BE2C (cell line): ENCODE measurements around the gene AGAP3.

Experiments used
- DNase-seq: peaks from one replicate; pipeline ENCODE4 v3.0.0-alpha.2; 2020
- H3K27me3 ChIP-seq: fragments of 250-450 bp; sonication (Bioruptor Pico); 2 replicates; pipeline ENCODE4 v1.5.1; 2020; ENCODE audit warnings: mild to moderate bottlenecking
- H3K36me3 ChIP-seq: fragments of 250-450 bp; sonication (Bioruptor Pico); 2 replicates; pipeline ENCODE4 v1.5.1; 2020; ENCODE audit warnings: mild to moderate bottlenecking
- H3K4me1 ChIP-seq: fragments of 250-450 bp; sonication (Bioruptor Pico); 2 replicates; pipeline ENCODE4 v1.5.1; 2020
- H3K4me3 ChIP-seq: 2 replicates; pipeline ENCODE4 v1.5.1; 2011; ENCODE audit warnings: low read depth, low read length
- H3K9me3 ChIP-seq: fragments of 250-450 bp; sonication (Bioruptor Pico); 2 replicates; pipeline ENCODE4 v1.5.1; 2020
- CTCF ChIP-seq: IDR thresholded peaks from 2 replicates; pipeline ENCODE4 v1.5.1; 2012; ENCODE audit warnings: mild to moderate bottlenecking, low read depth, low read length

Gene AGAP3

GRCh38 chr7:151110236-151110940, 24.1 kb downstream of the AGAP3 start:
- no peak for DNase-seq
- no peak overlapping the region for H3K4me3 ChIP-seq
- H3K27me3 ChIP-seq, result no peaks in the 10 kb centered on the region
- no peaks in the 10 kb centered on the region for H3K9me3 ChIP-seq
- H3K4me1 ChIP-seq, result peaks cover 16% of the 10 kb centered on the region
- H3K36me3 ChIP-seq, result peaks cover 10% of the 10 kb centered on the region
- TF ChIP-seq CTCF, result no peak

GRCh38 chr7:151110941-151111645, 24.8 kb downstream of the AGAP3 start:
- peak; percentile 81 for DNase-seq
- peak; percentile 85 for TF ChIP-seq CTCF
- Histone ChIP-seq H3K27me3 (no peaks in the 10 kb centered on the region), H3K4me1 (peaks cover 16% of the 10 kb centered on the region), H3K9me3 (no peaks in the 10 kb centered on the region), H3K36me3 (peaks cover 13% of the 10 kb centered on the region), H3K4me3 (no peak overlapping the region)

GRCh38 chr7:151113344-151114150, 27.3 kb downstream of the AGAP3 start:
- Histone ChIP-seq H3K4me3 (no peak overlapping the region; the same call in 1 of the 2 replicates), H3K9me3 (no peaks in the 10 kb centered on the region), H3K27me3 (no peaks in the 10 kb centered on the region), H3K4me1 (peaks cover 16% of the 10 kb centered on the region), H3K36me3 (peaks cover 26% of the 10 kb centered on the region)
- DNase-seq, result peak; percentile 79
- TF ChIP-seq CTCF, result peak; percentile 10; the same call in 1 of the 2 replicates

- Histone ChIP-seq H3K4me3 (no peak overlapping the region), H3K36me3 (peaks cover 33% of the 10 kb centered on the region), H3K4me1 (peaks cover 16% of the 10 kb centered on the region), H3K9me3 (no peaks in the 10 kb centered on the region), H3K27me3 (no peaks in the 10 kb centered on the region)
- TF ChIP-seq CTCF, result no peak
- DNase-seq, result no peak
Observed at GRCh38 chr7:151114151-151115090, 28.1 kb downstream of the AGAP3 start.

GRCh38 chr7:151115121-151115835, 29.0 kb downstream of the AGAP3 start:
- no peak for TF ChIP-seq CTCF
- no peaks in the 10 kb centered on the region for H3K27me3 ChIP-seq
- H3K4me3 ChIP-seq, result no peak overlapping the region
- H3K9me3 ChIP-seq, result no peaks in the 10 kb centered on the region
- no peak for DNase-seq
- peaks cover 16% of the 10 kb centered on the region for H3K4me1 ChIP-seq
- peaks cover 42% of the 10 kb centered on the region for H3K36me3 ChIP-seq
